ENCODE measurements around the gene SUPT3H.

GRCh38 chr6:44896701-44897100 lies 481.0 kb downstream of the SUPT3H start:
- no peak for TF ChIP-seq POLR2A (IDR thresholded peaks at IDR 0.05)
- no peak for TF ChIP-seq EP300 (IDR thresholded peaks at IDR 0.05)
- TF ChIP-seq POLR2AphosphoS5 (IDR thresholded peaks at IDR 0.05) = no peak
